Smooth muscle cell of bladder (primary cell): ENCODE measurements around the gene C3orf20. TPM values are rescaled to one million over a fixed set of nuclear protein-coding genes. Genes with fewer than 3 reads are reported as not detected.

Source experiments
- total RNA-seq: library from RNA; depleted of rRNA; stranded (reverse); fragments of >200 nt; gene quantifications from 2 replicates; pipeline ENCODE4 v1.2.3, GENCODE V29; 2014

The C3orf20 gene
- under 0.01 and 0.09 TPM in 2 replicates for total RNA-seq

DNA sequence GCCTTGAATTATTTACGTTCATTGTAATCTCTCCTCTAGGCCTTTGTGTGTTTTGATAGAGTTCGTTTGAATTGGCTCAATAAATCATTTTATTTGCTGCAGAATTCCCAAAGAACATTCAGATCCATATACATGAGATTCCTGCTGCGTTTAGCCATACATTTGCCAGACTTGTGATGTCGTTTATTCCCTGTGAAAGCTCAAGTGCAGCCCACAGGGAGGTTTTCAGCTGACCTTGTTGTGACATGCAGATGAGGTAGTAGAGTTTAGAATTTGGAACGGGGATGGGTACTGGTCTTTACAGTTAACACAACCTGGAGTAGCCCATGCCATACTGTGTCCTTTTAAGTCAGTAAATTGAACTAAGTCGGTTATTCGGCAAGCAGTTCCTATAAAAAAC lies at the start of gene C3orf20:
Gene C3orf20, plus strand, starts transcription at position 301 of the 400 bp plus-strand sequence. CDS start 7,573 bp downstream, outside the sequence.

DNA sequence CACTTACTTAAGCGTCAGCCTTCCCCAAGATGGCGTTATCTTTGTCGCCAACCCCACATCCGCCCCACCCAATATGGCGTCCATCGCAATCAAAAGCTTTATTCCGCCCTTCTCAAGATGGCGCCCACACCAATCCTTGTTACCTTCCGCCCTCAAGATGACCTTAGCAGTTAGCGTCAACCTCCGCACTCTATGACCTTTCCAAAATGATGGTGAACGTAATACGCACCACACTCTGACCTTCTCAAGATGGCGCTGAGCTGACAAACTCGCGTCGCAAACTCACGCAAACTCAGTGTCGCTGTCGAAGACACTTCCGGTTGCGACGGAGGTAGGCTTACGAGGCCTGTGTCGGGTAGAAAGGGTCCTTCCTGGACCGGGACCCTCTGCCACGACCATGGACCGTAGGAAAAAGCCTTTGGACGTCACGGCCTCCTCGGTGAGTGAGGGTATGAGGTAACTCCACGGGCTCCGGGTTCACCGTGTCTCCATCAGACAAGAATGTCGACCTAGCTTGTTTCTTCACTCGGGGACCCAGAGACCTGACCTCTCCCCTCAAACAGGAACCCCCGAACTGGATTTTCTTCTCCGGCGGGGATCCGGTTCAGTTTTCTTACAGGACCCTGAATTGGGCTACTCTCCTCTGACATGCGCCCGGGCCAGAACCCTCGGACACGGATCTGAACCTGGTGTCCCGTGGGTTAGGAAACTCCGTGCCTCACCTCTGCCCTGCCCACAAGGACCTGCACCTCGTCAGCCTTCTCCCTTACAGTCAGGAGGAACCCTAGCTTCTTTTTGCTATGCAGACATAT lies 23.3 kb upstream of the C3orf20 start, which contains the start of gene CCDC174:
Gene CCDC174, plus strand, starts transcription at position 323 of the 812 bp plus-strand sequence. Its CDS starts 75 bp downstream, at position 398.

DNA sequence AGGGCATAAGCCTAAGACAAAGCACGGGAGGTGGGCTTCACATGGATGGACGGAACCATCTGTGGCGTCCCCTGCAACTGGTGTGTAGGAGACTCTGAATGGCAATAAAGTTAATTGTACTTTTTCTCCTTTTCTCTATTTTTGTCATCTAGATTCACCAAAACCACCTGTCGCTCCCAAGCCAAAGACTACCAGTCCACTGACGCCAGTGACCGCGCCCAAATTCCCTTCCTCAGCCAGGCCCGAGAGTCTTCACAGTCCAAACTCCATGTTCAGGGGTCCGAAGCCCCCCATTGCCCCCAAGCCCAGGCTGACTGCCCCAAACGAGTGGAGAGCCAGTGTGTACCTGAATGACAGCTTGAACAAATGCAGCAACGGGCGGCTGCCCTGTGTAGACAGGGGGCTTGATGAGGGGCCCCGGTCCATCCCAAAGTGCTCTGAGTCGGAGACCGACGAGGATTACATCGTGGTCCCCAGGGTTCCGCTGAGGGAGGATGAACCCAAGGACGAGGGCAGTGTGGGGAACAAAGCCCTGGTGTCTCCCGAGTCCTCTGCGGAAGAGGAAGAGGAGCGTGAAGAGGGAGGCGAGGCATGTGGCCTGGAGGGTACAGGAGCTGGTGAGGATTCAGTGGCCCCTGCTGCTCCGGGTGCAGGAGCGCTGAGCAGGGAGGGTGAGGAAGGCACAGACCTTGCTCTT lies 144.0 kb downstream of the C3orf20 start, which contains the start of gene FGD5:
Gene FGD5, plus strand, starts transcription at position 159 of the 697 bp plus-strand sequence. Its CDS starts 110 bp downstream, at position 269.

Other genes with a start within 250 kb of the C3orf20 start
- 0.55 and 0.71 TPM in 2 replicates for gene GRIP2, start 134.8 kb upstream of the C3orf20 start, total RNA-seq
- 8.1 and 8.4 TPM in 2 replicates for gene CCDC174, start 23.4 kb upstream of the C3orf20 start, total RNA-seq
- 0.14 and 0.37 TPM in 2 replicates for gene FGD5, start 143.8 kb downstream of the C3orf20 start, total RNA-seq